K562 (cell line): Measurements from ENCODE around the gene FAM83D. TPM values are rescaled to one million over a fixed set of nuclear protein-coding genes. Genes with fewer than 3 reads are reported as not detected.

Experiments
- BCL6 ChIP-seq: fragments of 250-450 bp; sonication (Bioruptor Pico); IDR thresholded peaks from 2 replicates; pipeline ENCODE4 v1.4.0; 2020
- CEBPB ChIP-seq: fragments of 450-650 bp; IDR thresholded peaks from 2 replicates; pipeline ENCODE4 v1.6.1; 2016; ENCODE audit warnings: missing genetic modification characterization, missing compliant biosample characterization
- MAFG ChIP-seq: fragments of 450-650 bp; conservative IDR thresholded peaks from 2 replicates; pipeline ENCODE4 v1.6.1; 2016; ENCODE audit warnings: missing genetic modification characterization, missing compliant biosample characterization
- MEF2D ChIP-seq: conservative IDR thresholded peaks from 2 replicates; pipeline ENCODE4 v1.6.1; 2016; ENCODE audit warnings: low read depth, missing genetic modification characterization, missing compliant biosample characterization
- POLR2AphosphoS2 ChIP-seq: IDR thresholded peaks from 2 replicates; pipeline ENCODE4 v1.6.1; 2012; ENCODE audit warnings: low read length, improper control_type of control experiment
- POLR2AphosphoS5 ChIP-seq: IDR thresholded peaks from 2 replicates; pipeline ENCODE4 v1.6.1; 2011; ENCODE audit warnings: mild to moderate bottlenecking, low read depth, low read length, moderate library complexity; ENCODE audit not compliant: control insufficient read depth, insufficient read depth
- POLR3A ChIP-seq: IDR thresholded peaks from 2 replicates; pipeline ENCODE4 v1.6.1; 2011; ENCODE audit warnings: borderline replicate concordance, mild to moderate bottlenecking, moderate library complexity; ENCODE audit not compliant: insufficient read length, insufficient read depth; ENCODE audit errors: extremely low read depth
- RCOR1 ChIP-seq, 2 experiments: IDR thresholded peaks; 2 replicates each; pipeline ENCODE4 v1.6.1; 2012; ENCODE audit warnings: low read depth in 2 of 2, low read length in 2 of 2, borderline replicate concordance in 1 of 2, improper control_type of control experiment in 1 of 2
- SIN3A ChIP-seq, 2 experiments: fragments of 150-350 bp in 1 of 2; IDR thresholded peaks; 2 replicates each; pipeline ENCODE4 v1.6.1; 2011 to 2016; ENCODE audit warnings: borderline replicate concordance in 2 of 2, low read depth in 2 of 2, low read length in 2 of 2, mild to moderate bottlenecking in 2 of 2, moderate library complexity in 2 of 2; ENCODE audit not compliant: control insufficient read depth in 1 of 2
- SOX6 ChIP-seq: fragments of 450-650 bp; IDR thresholded peaks from 2 replicates; pipeline ENCODE4 v1.6.1; 2014; ENCODE audit warnings: mild to moderate bottlenecking
- TEAD1 ChIP-seq, 2 experiments: fragments of 450-650 bp in 1 of 2; sonication (generic) in 1 of 2; formaldehyde crosslinking; IDR thresholded peaks; 2 replicates each; pipeline versions ENCODE4 v1.4.0 to v1.8.0; 2020 to 2022; ENCODE audit warnings: mild to moderate bottlenecking in 2 of 2, missing genetic modification reagents in 1 of 2
- TRIM28 ChIP-seq: fragments of 450-650 bp; IDR thresholded peaks from 2 replicates; pipeline ENCODE4 v1.6.1; 2017
- ZNF584 ChIP-seq: fragments of 200-800 bp; sonication (Bioruptor generic); IDR thresholded peaks from 2 replicates; pipeline ENCODE4 v1.6.1; 2016; ENCODE audit warnings: low read depth, mild to moderate bottlenecking, missing genetic modification characterization, missing compliant biosample characterization
- ZNF699 ChIP-seq: fragments of 250-450 bp; sonication (Bioruptor Pico); IDR thresholded peaks from 2 replicates; pipeline ENCODE4 v1.8.0; 2021; ENCODE audit warnings: mild to moderate bottlenecking, moderate library complexity; ENCODE audit not compliant: insufficient replicate concordance
- polyA plus RNA-seq, 8 experiments: library from polyadenylated mRNA; depleted of rRNA in 4 of 8; stranded (reverse) in 5 of 8; unstranded in 3 of 8; fragments of >200 nt; fragmentation: Nextera tagmentation in 2 of 8; fragmentation: Illumina TruSeq in 1 of 8; extraction: Ambion mirVana in 2 of 8; extraction: Trizol in 1 of 8; gene quantifications; 2 replicates each; pipeline versions ENCODE4 v1.2.1 to v1.2.3, GENCODE V29; 2011 to 2014; ENCODE audit warnings: inconsistent platforms in 1 of 8, missing spikeins in 1 of 8
- total RNA-seq, 7 experiments: library from RNA; depleted of rRNA in 6 of 7; stranded (reverse); fragments of >200 nt in 6 of 7; fragmentation: Illumina TruSeq in 2 of 7; extraction: Trizol in 2 of 7; gene quantifications; 2 replicates each; pipeline versions ENCODE4 v1.2.1 to v1.2.3, GENCODE V29; 2011 to 2021; ENCODE audit warnings: low replicate concordance in 1 of 7
- TF ChIP-seq, protein P1 (sequence below): fragments of 450-650 bp; IDR thresholded peaks from 2 replicates; pipeline ENCODE4 v1.6.1; 2016; ENCODE audit warnings: low read depth
- TF ChIP-seq, protein P2 (sequence below): fragments of 450-650 bp; IDR thresholded peaks from 2 replicates; pipeline ENCODE4 v1.6.1; 2016; ENCODE audit warnings: antibody characterized with exemption
- TF ChIP-seq, protein P3 (sequence below): fragments of 450-650 bp; formaldehyde crosslinking; IDR thresholded peaks from 2 replicates; pipeline ENCODE4 v1.4.0; 2020; ENCODE audit warnings: mild to moderate bottlenecking, moderate library complexity

The FAM83D gene
- total and polyA plus RNA-seq, 9 of the 15 experiments (the other 6 are each of a cell fraction or from before 2014, with no cell fraction given), result 8.2 to 66.1 (median 43.5) TPM

DNA sequence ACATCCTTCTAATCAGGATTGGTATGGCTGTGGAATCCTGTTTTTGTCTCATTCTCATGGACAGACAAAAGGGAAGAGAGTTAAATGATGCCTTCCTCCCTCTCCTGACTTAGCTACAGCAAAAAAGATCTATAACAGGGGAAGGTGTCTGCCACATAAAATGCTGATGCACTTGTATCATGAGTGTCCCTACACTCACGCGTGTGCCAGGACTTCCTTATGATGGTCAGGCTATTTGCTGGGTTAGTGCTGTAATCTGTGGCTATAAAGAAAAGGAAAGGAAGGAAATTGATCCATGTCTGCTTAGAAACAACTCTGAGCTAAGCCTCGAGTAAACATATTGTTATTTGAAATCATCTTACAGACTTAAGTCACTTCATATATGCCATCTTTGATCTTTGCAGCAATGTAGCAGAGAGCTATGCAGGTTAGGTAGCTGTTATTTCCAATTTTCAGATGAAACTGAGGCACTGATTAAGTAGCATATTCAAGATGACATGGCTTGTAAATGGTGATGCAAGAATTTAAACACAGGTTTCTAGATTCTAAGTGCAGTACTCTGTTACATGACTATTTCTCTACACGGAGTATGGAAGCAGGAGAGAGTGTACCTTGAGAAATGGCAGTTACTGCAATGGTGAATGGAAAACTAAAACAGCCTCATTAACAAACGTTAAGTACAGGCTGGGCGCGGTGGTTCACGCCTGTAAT lies 27.6 kb downstream of the FAM83D start (continued):
- TF ChIP-seq, protein P1, sequence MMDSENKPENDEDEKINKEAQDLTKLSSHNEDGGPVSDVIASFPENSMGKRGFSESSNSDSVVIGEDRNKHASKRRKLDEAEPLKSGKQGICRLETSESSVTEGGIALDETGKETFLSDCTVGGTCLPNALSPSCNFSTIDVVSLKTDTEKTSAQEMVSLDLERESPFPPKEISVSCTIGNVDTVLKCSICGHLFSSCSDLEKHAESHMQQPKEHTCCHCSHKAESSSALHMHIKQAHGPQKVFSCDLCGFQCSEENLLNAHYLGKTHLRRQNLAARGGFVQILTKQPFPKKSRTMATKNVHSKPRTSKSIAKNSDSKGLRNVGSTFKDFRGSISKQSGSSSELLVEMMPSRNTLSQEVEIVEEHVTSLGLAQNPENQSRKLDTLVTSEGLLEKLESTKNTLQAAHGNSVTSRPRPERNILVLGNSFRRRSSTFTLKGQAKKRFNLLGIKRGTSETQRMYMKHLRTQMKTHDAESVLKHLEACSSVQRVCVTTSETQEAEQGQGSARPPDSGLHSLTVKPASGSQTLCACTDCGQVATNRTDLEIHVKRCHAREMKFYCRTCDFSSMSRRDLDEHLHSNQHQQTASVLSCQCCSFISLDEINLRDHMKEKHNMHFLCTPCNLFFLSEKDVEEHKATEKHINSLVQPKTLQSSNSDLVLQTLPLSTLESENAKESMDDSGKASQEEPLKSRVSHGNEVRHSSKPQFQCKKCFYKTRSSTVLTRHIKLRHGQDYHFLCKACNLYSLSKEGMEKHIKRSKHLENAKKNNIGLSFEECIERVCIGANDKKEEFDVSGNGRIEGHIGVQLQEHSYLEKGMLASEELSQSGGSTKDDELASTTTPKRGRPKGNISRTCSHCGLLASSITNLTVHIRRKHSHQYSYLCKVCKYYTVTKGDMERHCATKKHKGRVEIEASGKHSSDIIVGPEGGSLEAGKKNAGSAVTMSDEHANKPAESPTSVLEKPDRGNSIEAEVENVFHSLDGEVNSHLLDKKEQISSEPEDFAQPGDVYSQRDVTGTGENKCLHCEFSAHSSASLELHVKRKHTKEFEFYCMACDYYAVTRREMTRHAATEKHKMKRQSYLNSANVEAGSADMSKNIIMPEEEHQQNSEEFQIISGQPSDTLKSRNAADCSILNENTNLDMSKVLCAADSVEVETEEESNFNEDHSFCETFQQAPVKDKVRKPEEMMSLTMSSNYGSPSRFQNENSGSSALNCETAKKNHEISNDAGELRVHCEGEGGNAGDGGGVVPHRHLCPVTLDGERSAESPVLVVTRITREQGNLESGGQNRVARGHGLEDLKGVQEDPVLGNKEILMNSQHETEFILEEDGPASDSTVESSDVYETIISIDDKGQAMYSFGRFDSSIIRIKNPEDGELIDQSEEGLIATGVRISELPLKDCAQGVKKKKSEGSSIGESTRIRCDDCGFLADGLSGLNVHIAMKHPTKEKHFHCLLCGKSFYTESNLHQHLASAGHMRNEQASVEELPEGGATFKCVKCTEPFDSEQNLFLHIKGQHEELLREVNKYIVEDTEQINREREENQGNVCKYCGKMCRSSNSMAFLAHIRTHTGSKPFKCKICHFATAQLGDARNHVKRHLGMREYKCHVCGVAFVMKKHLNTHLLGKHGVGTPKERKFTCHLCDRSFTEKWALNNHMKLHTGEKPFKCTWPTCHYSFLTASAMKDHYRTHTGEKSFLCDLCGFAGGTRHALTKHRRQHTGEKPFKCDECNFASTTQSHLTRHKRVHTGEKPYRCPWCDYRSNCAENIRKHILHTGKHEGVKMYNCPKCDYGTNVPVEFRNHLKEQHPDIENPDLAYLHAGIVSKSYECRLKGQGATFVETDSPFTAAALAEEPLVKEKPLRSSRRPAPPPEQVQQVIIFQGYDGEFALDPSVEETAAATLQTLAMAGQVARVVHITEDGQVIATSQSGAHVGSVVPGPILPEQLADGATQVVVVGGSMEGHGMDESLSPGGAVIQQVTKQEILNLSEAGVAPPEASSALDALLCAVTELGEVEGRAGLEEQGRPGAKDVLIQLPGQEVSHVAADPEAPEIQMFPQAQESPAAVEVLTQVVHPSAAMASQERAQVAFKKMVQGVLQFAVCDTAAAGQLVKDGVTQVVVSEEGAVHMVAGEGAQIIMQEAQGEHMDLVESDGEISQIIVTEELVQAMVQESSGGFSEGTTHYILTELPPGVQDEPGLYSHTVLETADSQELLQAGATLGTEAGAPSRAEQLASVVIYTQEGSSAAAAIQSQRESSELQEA, result no peak
- TF ChIP-seq, protein P2, sequence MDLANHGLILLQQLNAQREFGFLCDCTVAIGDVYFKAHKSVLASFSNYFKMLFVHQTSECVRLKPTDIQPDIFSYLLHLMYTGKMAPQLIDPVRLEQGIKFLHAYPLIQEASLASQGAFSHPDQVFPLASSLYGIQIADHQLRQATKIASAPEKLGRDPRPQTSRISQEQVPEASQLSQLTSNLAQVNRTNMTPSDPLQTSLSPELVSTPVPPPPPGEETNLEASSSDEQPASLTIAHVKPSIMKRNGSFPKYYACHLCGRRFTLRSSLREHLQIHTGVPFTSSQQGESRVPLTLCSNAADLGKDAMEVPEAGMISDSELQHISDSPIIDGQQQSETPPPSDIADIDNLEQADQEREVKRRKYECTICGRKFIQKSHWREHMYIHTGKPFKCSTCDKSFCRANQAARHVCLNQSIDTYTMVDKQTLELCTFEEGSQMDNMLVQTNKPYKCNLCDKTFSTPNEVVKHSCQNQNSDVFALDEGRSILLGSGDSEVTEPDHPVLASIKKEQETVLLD, result no peak
- TF ChIP-seq POLR3A (no peak), ZNF584 (CRISPR knock-in tag) (no peak), SOX6 (no peak), RCOR1 (IDR thresholded peaks at IDR 0.05; ENCODE audit: borderline replicate concordance in 1 of 2, low read depth in 2 of 2, low read length in 2 of 2) (no peak), MAFG (tag) (no peak), TRIM28 (no peak), ZNF699 (no peak), TEAD1 (CRISPR knock-in tag; IDR thresholded peaks at IDR 0.05) (no peak), POLR2AphosphoS5 (no peak), SIN3A (IDR thresholded peaks at IDR 0.05; ENCODE audit: borderline replicate concordance in 2 of 2, control insufficient read depth in 1 of 2, low read depth in 2 of 2, low read length in 2 of 2) (peak in 1 of 2 experiments; percentile 8; a peak in 1 of 4 replicates), BCL6 (CRISPR knock-in tag) (no peak), CEBPB (tag) (0 out of 2 replicates have a peak, but pooled peaks have one; percentile 10), MEF2D (tag) (no peak), POLR2AphosphoS2 (0 out of 2 replicates have a peak, but pooled peaks have one; percentile 33)
- TF ChIP-seq, protein P3, sequence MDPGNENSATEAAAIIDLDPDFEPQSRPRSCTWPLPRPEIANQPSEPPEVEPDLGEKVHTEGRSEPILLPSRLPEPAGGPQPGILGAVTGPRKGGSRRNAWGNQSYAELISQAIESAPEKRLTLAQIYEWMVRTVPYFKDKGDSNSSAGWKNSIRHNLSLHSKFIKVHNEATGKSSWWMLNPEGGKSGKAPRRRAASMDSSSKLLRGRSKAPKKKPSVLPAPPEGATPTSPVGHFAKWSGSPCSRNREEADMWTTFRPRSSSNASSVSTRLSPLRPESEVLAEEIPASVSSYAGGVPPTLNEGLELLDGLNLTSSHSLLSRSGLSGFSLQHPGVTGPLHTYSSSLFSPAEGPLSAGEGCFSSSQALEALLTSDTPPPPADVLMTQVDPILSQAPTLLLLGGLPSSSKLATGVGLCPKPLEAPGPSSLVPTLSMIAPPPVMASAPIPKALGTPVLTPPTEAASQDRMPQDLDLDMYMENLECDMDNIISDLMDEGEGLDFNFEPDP (CRISPR knock-in tag), result no peak
